ENCODE results near the gene RND1. TPM values are rescaled to one million over a fixed set of nuclear protein-coding genes. Genes with fewer than 3 reads are reported as not detected.

The RND1 gene
- total and polyA plus RNA-seq, 2 of the 13 experiments (the other 11 are each of a cell fraction or from before 2014, with no cell fraction given): 1.8 to 1.9 TPM

DNA sequence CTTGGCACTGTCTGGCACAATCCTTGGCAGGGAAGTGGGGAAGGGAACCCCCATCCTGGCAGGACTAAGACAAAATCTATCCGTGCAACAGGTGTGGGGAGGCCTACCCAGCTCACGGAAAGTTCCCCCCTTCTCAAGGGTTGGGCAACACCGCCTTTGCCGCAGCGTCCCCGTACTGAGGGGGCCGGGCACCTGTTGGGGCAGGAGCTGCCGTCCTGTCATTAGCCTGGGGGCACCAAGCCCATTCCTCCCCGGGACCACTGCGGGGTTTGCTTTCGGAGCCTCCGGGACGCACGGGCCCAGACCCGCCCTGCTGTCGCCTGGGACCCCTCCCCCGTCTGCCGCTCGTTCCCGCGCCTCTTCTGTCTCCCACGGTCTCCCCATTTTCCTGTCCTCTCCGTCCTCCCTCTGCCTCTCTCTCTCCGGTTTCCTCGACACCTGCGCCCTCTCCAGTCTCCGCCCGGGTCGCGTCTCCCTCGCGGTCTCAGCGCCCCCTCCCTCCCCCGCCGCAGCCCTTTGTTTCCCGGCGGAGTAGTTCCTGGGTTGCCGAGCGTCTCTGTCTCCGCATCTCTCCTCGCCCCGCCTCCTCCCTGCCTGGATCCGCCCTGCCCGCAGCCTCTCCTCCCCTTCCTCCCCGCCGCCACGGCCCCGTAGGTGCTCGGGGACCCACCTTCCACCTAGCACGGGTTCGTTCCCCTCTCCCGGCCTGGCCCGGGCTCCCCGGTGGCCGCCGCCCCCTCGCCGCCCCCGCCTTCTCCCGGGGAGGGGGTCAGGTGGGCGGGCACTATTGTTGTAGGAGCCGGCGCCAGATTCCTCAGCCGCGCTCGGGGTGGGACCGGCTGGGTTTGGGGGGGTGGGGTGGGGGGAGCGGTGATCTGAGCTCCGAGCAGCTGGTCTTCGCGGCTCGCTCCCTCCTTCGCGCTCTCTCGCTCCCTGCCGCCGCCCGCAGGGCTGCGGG is 47.5 kb downstream of the RND1 start, which contains the start of gene CACNB3 (continued):
- TF ChIP-seq, protein P1, sequence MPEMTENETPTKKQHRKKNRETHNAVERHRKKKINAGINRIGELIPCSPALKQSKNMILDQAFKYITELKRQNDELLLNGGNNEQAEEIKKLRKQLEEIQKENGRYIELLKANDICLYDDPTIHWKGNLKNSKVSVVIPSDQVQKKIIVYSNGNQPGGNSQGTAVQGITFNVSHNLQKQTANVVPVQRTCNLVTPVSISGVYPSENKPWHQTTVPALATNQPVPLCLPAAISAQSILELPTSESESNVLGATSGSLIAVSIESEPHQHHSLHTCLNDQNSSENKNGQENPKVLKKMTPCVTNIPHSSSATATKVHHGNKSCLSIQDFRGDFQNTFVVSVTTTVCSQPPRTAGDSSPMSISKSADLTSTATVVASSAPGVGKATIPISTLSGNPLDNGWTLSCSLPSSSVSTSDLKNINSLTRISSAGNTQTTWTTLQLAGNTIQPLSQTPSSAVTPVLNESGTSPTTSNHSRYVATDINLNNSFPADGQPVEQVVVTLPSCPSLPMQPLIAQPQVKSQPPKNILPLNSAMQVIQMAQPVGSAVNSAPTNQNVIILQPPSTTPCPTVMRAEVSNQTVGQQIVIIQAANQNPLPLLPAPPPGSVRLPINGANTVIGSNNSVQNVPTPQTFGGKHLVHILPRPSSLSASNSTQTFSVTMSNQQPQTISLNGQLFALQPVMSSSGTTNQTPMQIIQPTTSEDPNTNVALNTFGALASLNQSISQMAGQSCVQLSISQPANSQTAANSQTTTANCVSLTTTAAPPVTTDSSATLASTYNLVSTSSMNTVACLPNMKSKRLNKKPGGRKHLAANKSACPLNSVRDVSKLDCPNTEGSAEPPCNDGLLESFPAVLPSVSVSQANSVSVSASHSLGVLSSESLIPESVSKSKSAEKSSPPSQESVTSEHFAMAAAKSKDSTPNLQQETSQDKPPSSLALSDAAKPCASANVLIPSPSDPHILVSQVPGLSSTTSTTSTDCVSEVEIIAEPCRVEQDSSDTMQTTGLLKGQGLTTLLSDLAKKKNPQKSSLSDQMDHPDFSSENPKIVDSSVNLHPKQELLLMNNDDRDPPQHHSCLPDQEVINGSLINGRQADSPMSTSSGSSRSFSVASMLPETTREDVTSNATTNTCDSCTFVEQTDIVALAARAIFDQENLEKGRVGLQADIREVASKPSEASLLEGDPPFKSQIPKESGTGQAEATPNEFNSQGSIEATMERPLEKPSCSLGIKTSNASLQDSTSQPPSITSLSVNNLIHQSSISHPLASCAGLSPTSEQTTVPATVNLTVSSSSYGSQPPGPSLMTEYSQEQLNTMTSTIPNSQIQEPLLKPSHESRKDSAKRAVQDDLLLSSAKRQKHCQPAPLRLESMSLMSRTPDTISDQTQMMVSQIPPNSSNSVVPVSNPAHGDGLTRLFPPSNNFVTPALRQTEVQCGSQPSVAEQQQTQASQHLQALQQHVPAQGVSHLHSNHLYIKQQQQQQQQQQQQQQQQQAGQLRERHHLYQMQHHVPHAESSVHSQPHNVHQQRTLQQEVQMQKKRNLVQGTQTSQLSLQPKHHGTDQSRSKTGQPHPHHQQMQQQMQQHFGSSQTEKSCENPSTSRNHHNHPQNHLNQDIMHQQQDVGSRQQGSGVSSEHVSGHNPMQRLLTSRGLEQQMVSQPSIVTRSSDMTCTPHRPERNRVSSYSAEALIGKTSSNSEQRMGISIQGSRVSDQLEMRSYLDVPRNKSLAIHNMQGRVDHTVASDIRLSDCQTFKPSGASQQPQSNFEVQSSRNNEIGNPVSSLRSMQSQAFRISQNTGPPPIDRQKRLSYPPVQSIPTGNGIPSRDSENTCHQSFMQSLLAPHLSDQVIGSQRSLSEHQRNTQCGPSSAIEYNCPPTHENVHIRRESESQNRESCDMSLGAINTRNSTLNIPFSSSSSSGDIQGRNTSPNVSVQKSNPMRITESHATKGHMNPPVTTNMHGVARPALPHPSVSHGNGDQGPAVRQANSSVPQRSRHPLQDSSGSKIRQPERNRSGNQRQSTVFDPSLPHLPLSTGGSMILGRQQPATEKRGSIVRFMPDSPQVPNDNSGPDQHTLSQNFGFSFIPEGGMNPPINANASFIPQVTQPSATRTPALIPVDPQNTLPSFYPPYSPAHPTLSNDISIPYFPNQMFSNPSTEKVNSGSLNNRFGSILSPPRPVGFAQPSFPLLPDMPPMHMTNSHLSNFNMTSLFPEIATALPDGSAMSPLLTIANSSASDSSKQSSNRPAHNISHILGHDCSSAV (CRISPR knock-in tag; IDR thresholded peaks at IDR 0.05; ENCODE audit: borderline replicate concordance): no peak
- TF ChIP-seq SOX6 (IDR thresholded peaks at IDR 0.05): no peak
- peak; percentile 32; the same call in 1 of the 2 replicates for TF ChIP-seq SOX6 (CRISPR knock-in tag; IDR thresholded peaks at IDR 0.05)
- TF ChIP-seq, protein P2, sequence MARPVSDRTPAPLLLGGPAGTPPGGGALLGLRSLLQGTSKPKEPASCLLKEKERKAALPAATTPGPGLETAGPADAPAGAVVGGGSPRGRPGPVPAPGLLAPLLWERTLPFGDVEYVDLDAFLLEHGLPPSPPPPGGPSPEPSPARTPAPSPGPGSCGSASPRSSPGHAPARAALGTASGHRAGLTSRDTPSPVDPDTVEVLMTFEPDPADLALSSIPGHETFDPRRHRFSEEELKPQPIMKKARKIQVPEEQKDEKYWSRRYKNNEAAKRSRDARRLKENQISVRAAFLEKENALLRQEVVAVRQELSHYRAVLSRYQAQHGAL (CRISPR knock-in tag; IDR thresholded peaks at IDR 0.05; ENCODE audit: not compliant biosample characterization): no peak
- TF ChIP-seq SRF (IDR thresholded peaks at IDR 0.05; ENCODE audit: low read depth, low read length): no peak
- TF ChIP-seq, protein P3, sequence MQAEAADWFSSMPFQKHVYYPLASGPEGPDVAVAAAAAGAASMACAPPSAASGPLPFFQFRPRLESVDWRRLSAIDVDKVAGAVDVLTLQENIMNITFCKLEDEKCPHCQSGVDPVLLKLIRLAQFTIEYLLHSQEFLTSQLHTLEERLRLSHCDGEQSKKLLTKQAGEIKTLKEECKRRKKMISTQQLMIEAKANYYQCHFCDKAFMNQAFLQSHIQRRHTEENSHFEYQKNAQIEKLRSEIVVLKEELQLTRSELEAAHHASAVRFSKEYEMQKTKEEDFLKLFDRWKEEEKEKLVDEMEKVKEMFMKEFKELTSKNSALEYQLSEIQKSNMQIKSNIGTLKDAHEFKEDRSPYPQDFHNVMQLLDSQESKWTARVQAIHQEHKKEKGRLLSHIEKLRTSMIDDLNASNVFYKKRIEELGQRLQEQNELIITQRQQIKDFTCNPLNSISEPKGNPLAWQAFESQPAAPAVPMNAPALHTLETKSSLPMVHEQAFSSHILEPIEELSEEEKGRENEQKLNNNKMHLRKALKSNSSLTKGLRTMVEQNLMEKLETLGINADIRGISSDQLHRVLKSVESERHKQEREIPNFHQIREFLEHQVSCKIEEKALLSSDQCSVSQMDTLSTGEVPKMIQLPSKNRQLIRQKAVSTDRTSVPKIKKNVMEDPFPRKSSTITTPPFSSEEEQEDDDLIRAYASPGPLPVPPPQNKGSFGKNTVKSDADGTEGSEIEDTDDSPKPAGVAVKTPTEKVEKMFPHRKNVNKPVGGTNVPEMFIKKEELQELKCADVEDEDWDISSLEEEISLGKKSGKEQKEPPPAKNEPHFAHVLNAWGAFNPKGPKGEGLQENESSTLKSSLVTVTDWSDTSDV (CRISPR knock-in tag; IDR thresholded peaks at IDR 0.05): no peak
- no peak for TF ChIP-seq ZNF775 (CRISPR knock-in tag; IDR thresholded peaks at IDR 0.05; ENCODE audit: borderline replicate concordance)
- TF ChIP-seq ZNF563 (CRISPR knock-in tag; IDR thresholded peaks at IDR 0.05): no peak
- TF ChIP-seq, protein P4, sequence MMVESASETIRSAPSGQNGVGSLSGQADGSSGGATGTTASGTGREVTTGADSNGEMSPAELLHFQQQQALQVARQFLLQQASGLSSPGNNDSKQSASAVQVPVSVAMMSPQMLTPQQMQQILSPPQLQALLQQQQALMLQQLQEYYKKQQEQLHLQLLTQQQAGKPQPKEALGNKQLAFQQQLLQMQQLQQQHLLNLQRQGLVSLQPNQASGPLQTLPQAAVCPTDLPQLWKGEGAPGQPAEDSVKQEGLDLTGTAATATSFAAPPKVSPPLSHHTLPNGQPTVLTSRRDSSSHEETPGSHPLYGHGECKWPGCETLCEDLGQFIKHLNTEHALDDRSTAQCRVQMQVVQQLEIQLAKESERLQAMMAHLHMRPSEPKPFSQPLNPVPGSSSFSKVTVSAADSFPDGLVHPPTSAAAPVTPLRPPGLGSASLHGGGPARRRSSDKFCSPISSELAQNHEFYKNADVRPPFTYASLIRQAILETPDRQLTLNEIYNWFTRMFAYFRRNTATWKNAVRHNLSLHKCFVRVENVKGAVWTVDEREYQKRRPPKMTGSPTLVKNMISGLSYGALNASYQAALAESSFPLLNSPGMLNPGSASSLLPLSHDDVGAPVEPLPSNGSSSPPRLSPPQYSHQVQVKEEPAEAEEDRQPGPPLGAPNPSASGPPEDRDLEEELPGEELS (CRISPR knock-in tag; IDR thresholded peaks at IDR 0.05): no peak
- no peak for TF ChIP-seq HHEX (CRISPR knock-in tag; IDR thresholded peaks at IDR 0.05)
- no peak for TF ChIP-seq ZNF652 (CRISPR knock-in tag; IDR thresholded peaks at IDR 0.05; ENCODE audit: borderline replicate concordance, low read depth)
- no peak for TF ChIP-seq ZNF816 (CRISPR knock-in tag; IDR thresholded peaks at IDR 0.05; ENCODE audit: borderline replicate concordance)
- TF ChIP-seq ATF7 (IDR thresholded peaks at IDR 0.05): no peak
- no peak for TF ChIP-seq ATF7 (CRISPR knock-in tag; IDR thresholded peaks at IDR 0.05)
- no peak for TF ChIP-seq HMGA1 (CRISPR knock-in tag; conservative IDR thresholded peaks at IDR 0.05)

Measured in HepG2 (cell line).